ENCODE data around the gene SPP1. TPM values are rescaled to one million over a fixed set of nuclear protein-coding genes. Genes with fewer than 3 reads are reported as not detected.
"Not testable (repeated sequence)": the region's sequence is repeated elsewhere in the genome, so short reads cannot be mapped to it uniquely, and the experiment has no call there.

SPP1 gene
- total RNA-seq, 1 donor = 7.6 TPM

DNA sequence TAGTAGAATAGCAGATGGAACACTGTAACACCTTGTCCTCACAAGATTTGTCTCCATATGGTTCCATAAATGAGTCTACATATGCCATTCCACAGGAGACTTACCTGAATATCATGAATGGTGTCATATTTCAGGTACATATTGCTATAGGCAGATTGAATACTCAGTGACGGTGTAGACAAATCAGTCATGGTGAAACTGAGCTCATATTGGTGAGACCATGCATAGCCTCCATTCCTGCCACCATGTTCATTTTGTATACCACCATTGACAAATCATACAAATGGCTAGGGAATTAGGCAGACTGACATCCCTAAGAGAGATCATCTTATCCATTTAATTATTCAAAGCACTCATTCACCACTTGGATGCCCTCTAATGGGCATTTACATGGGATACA, 38.0 kb upstream of the SPP1 start:
- Histone ChIP-seq H4K20me1 (ENCODE audit: insufficient read depth, low read length) (no peaks in the 10 kb centered on the region), H3K36me3 (ENCODE audit: insufficient read depth, low read length) (no peaks in the 10 kb centered on the region), H3K4me1 (ENCODE audit: insufficient read depth, low read length) (no peaks in the 10 kb centered on the region), H3K9me3 (ENCODE audit: low read depth, low read length) (no peaks in the 10 kb centered on the region), H3K79me2 (ENCODE audit: insufficient read depth, low read length) (no peaks in the 10 kb centered on the region), H3K4me3 (ENCODE audit: insufficient read depth, low read length) (no peak overlapping the region), H3K27me3 (ENCODE audit: insufficient read depth, low read length) (no peaks in the 10 kb centered on the region), H3K4me2 (ENCODE audit: insufficient read depth, low read length) (no peak overlapping the region), H3K27ac (ENCODE audit: low read depth, low read length) (no peak overlapping the region), H2AFZ (ENCODE audit: low read length) (no peak overlapping the region)
- TF ChIP-seq, protein P1, sequence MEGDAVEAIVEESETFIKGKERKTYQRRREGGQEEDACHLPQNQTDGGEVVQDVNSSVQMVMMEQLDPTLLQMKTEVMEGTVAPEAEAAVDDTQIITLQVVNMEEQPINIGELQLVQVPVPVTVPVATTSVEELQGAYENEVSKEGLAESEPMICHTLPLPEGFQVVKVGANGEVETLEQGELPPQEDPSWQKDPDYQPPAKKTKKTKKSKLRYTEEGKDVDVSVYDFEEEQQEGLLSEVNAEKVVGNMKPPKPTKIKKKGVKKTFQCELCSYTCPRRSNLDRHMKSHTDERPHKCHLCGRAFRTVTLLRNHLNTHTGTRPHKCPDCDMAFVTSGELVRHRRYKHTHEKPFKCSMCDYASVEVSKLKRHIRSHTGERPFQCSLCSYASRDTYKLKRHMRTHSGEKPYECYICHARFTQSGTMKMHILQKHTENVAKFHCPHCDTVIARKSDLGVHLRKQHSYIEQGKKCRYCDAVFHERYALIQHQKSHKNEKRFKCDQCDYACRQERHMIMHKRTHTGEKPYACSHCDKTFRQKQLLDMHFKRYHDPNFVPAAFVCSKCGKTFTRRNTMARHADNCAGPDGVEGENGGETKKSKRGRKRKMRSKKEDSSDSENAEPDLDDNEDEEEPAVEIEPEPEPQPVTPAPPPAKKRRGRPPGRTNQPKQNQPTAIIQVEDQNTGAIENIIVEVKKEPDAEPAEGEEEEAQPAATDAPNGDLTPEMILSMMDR (IDR thresholded peaks at IDR 0.05; ENCODE audit: extremely low read depth, low read depth, low read length) = no peak
- no peak for DNase-seq (ENCODE audit: insufficient read length, low spot score, missing footprints)

DNA sequence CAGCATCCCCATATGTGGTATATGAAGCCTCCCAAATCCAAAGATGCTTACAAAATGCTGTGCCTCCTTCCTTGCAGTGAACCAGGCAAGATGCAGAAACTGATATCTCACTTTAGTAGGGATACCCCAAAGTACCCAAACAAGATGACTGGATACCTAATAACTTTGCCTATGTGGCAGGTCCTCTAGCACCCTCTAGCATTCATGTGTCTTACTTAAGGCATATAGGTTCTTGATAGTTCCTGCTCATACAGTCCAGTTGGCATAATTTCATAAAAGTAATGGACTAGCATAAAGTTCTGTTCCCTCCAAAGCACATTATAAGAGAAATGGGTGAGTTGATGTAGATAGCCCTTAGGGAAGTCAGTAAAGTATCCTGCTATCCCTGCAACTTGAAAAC, 36.8 kb upstream of the SPP1 start:
- no peak overlapping the region for H2AFZ ChIP-seq (ENCODE audit: low read length)
- no peaks in the 10 kb centered on the region for H3K4me1 ChIP-seq (ENCODE audit: insufficient read depth, low read length)
- no peak overlapping the region for H3K27ac ChIP-seq (ENCODE audit: low read depth, low read length)
- H3K4me3 ChIP-seq (ENCODE audit: insufficient read depth, low read length) = no peak overlapping the region
- TF ChIP-seq, protein P1 (IDR thresholded peaks at IDR 0.05; ENCODE audit: extremely low read depth, low read depth, low read length) = no peak
- H3K79me2 ChIP-seq (ENCODE audit: insufficient read depth, low read length) = no peaks in the 10 kb centered on the region
- H3K27me3 ChIP-seq (ENCODE audit: insufficient read depth, low read length) = peaks cover 1% of the 10 kb centered on the region
- H3K9me3 ChIP-seq (ENCODE audit: low read depth, low read length) = no peaks in the 10 kb centered on the region
- H4K20me1 ChIP-seq (ENCODE audit: insufficient read depth, low read length) = no peaks in the 10 kb centered on the region
- no peak overlapping the region for H3K4me2 ChIP-seq (ENCODE audit: insufficient read depth, low read length)
- H3K36me3 ChIP-seq (ENCODE audit: insufficient read depth, low read length) = no peaks in the 10 kb centered on the region
- no peak for DNase-seq (ENCODE audit: insufficient read length, low spot score, missing footprints)

DNA sequence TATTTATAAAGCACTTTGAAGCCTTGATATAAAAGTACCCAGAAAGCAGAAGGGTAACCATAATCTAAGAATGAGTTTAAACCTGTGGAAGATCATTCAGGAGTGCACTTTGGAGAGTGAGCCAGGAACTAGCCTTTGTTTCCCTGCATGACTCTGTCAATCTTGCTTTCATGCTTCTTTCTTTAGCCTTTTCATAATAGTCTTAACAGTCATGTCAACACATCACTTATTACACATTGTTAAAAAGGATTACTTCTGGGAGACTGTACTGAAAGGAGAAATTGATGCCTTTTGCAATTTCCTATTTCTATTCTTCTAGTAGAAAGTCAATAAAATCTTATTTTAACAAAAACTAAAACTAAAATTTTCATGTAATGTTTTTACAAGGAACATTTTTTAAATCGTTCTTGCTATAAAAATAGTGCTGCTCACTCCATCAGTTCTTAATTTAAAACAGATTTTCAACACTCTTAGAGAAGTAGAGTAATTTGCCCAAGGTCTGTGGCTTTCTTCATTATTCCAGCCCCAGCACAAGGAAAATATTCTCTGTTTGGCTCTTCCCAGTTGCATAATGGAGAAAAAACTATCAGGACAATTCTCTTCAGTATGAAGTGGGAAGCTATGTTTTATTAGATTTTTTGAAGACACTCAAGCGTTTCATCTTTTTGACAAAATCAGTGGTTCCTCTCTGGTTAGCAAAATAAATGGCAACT, 35.4 kb upstream of the SPP1 start:
- H3K27ac ChIP-seq (ENCODE audit: low read depth, low read length) = no peak overlapping the region
- no peaks in the 10 kb centered on the region for H4K20me1 ChIP-seq (ENCODE audit: insufficient read depth, low read length)
- H3K27me3 ChIP-seq (ENCODE audit: insufficient read depth, low read length) = peaks cover 3% of the 10 kb centered on the region
- DNase-seq (ENCODE audit: insufficient read length, low spot score, missing footprints) = no peak
- H3K36me3 ChIP-seq (ENCODE audit: insufficient read depth, low read length) = no peaks in the 10 kb centered on the region
- H3K4me3 ChIP-seq (ENCODE audit: insufficient read depth, low read length) = no peak overlapping the region
- H2AFZ ChIP-seq (ENCODE audit: low read length) = no peak overlapping the region
- no peaks in the 10 kb centered on the region for H3K4me1 ChIP-seq (ENCODE audit: insufficient read depth, low read length)
- H3K9me3 ChIP-seq (ENCODE audit: low read depth, low read length) = no peaks in the 10 kb centered on the region
- no peaks in the 10 kb centered on the region for H3K79me2 ChIP-seq (ENCODE audit: insufficient read depth, low read length)
- H3K4me2 ChIP-seq (ENCODE audit: insufficient read depth, low read length) = no peak overlapping the region
- TF ChIP-seq, protein P1 (IDR thresholded peaks at IDR 0.05; ENCODE audit: extremely low read depth, low read depth, low read length) = no peak

DNA sequence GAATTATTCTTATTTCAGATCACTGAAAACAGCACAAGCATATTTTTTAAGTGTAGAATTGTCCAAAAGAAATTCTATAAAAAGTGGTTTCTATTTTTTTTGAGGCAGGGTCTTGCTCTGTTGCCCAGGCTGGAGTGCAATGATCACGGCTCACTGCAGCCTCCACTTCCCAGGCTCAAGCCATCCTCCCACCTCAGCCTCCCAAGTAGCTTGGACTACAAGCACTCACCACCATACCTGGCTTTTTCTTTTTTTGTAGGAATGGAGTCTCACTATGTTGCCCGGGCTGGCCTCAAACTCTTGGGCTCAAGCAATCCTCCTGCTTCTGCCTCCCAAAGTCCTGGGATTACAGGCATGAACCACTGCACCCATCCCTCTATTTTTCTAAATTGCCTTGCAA, 34.7 kb upstream of the SPP1 start:
- H3K79me2 ChIP-seq (ENCODE audit: insufficient read depth, low read length); H3K9me3 ChIP-seq (ENCODE audit: low read depth, low read length); H3K4me2 ChIP-seq (ENCODE audit: insufficient read depth, low read length); H3K27ac ChIP-seq (ENCODE audit: low read depth, low read length); DNase-seq (ENCODE audit: insufficient read length, low spot score, missing footprints); H4K20me1 ChIP-seq (ENCODE audit: insufficient read depth, low read length); H3K27me3 ChIP-seq (ENCODE audit: insufficient read depth, low read length); H3K36me3 ChIP-seq (ENCODE audit: insufficient read depth, low read length); H3K4me3 ChIP-seq (ENCODE audit: insufficient read depth, low read length); H2AFZ ChIP-seq (ENCODE audit: low read length); H3K4me1 ChIP-seq (ENCODE audit: insufficient read depth, low read length): not testable (repeated sequence)

All from osteoblast (primary cell).